GM23338 (cell line): ENCODE measurements around the gene POLE4.

Experiments
- CREB1 ChIP-seq: fragments of 250-450 bp; sonication (Bioruptor Pico); IDR thresholded peaks from 2 replicates; pipeline ENCODE4 v1.5.0; 2020; ENCODE audit warnings: low read depth, mild to moderate bottlenecking, moderate library complexity
- CTCF ChIP-seq, 2 experiments: fragments of 200-600 bp in 1 of 2; sonication (generic) in 1 of 2; conservative IDR thresholded peaks; 2 replicates each; pipeline versions ENCODE4 v1.5.1 to v1.6.1; 2016 to 2017; ENCODE audit warnings: antibody characterized with exemption in 2 of 2, low read depth in 2 of 2, mild to moderate bottlenecking in 2 of 2, moderate library complexity in 1 of 2
- EZH2 ChIP-seq: fragments of 200-600 bp; sonication (generic); IDR thresholded peaks from one replicate; pipeline ENCODE4 v1.8.0; 2017; ENCODE audit warnings: antibody characterized with exemption, mild to moderate bottlenecking, low read depth; ENCODE audit not compliant: unreplicated experiment
- EZH2phosphoT487 ChIP-seq: fragments of 200-600 bp; sonication (generic); IDR thresholded peaks from one replicate; pipeline ENCODE4 v1.8.1; 2018; ENCODE audit warnings: antibody characterized with exemption; ENCODE audit not compliant: unreplicated experiment
- JUNB ChIP-seq: IDR thresholded peaks from one replicate; pipeline ENCODE4 v1.6.1; 2016; ENCODE audit warnings: antibody characterized with exemption; ENCODE audit not compliant: unreplicated experiment
- NANOG ChIP-seq: IDR thresholded peaks from 2 replicates; pipeline ENCODE4 v1.6.1; 2016; ENCODE audit warnings: antibody characterized with exemption, borderline replicate concordance
- POLR2AphosphoS5 ChIP-seq: IDR thresholded peaks from 2 replicates; pipeline ENCODE4 v1.6.1; 2016; ENCODE audit warnings: antibody characterized with exemption, low read depth
- REST ChIP-seq: IDR thresholded peaks from one replicate; pipeline ENCODE4 v1.6.1; 2018; ENCODE audit warnings: antibody characterized with exemption; ENCODE audit not compliant: unreplicated experiment
- ZNF331 ChIP-seq: fragments of 250-450 bp; sonication (Bioruptor Pico); IDR thresholded peaks from 2 replicates; pipeline ENCODE4 v1.5.0; 2020; ENCODE audit warnings: low read depth, mild to moderate bottlenecking, moderate library complexity
- TF ChIP-seq, protein P1 (sequence below): IDR thresholded peaks from 2 replicates; pipeline ENCODE4 v1.6.1; 2016; ENCODE audit warnings: antibody characterized with exemption
- TF ChIP-seq, protein P2 (sequence below): fragments of 250-450 bp; sonication (Bioruptor Pico); IDR thresholded peaks from 2 replicates; pipeline ENCODE4 v1.5.0; 2020; ENCODE audit warnings: mild to moderate bottlenecking, moderate library complexity

- TF ChIP-seq, protein P1, sequence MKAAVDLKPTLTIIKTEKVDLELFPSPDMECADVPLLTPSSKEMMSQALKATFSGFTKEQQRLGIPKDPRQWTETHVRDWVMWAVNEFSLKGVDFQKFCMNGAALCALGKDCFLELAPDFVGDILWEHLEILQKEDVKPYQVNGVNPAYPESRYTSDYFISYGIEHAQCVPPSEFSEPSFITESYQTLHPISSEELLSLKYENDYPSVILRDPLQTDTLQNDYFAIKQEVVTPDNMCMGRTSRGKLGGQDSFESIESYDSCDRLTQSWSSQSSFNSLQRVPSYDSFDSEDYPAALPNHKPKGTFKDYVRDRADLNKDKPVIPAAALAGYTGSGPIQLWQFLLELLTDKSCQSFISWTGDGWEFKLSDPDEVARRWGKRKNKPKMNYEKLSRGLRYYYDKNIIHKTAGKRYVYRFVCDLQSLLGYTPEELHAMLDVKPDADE, result 0 out of 2 replicates have a peak, but pooled peaks have one; percentile 24
- TF ChIP-seq CTCF (conservative IDR thresholded peaks at IDR 0.05; ENCODE audit: low read depth in 2 of 2) (no peak), EZH2 (no peak), REST (no peak), JUNB (no peak), POLR2AphosphoS5 (peak; percentile 88), EZH2phosphoT487 (no peak), ZNF331 (CRISPR knock-in tag) (no peak), CREB1 (CRISPR knock-in tag) (peak; percentile 21; the same call in 1 of the 2 replicates), NANOG (no peak)
- TF ChIP-seq, protein P2, sequence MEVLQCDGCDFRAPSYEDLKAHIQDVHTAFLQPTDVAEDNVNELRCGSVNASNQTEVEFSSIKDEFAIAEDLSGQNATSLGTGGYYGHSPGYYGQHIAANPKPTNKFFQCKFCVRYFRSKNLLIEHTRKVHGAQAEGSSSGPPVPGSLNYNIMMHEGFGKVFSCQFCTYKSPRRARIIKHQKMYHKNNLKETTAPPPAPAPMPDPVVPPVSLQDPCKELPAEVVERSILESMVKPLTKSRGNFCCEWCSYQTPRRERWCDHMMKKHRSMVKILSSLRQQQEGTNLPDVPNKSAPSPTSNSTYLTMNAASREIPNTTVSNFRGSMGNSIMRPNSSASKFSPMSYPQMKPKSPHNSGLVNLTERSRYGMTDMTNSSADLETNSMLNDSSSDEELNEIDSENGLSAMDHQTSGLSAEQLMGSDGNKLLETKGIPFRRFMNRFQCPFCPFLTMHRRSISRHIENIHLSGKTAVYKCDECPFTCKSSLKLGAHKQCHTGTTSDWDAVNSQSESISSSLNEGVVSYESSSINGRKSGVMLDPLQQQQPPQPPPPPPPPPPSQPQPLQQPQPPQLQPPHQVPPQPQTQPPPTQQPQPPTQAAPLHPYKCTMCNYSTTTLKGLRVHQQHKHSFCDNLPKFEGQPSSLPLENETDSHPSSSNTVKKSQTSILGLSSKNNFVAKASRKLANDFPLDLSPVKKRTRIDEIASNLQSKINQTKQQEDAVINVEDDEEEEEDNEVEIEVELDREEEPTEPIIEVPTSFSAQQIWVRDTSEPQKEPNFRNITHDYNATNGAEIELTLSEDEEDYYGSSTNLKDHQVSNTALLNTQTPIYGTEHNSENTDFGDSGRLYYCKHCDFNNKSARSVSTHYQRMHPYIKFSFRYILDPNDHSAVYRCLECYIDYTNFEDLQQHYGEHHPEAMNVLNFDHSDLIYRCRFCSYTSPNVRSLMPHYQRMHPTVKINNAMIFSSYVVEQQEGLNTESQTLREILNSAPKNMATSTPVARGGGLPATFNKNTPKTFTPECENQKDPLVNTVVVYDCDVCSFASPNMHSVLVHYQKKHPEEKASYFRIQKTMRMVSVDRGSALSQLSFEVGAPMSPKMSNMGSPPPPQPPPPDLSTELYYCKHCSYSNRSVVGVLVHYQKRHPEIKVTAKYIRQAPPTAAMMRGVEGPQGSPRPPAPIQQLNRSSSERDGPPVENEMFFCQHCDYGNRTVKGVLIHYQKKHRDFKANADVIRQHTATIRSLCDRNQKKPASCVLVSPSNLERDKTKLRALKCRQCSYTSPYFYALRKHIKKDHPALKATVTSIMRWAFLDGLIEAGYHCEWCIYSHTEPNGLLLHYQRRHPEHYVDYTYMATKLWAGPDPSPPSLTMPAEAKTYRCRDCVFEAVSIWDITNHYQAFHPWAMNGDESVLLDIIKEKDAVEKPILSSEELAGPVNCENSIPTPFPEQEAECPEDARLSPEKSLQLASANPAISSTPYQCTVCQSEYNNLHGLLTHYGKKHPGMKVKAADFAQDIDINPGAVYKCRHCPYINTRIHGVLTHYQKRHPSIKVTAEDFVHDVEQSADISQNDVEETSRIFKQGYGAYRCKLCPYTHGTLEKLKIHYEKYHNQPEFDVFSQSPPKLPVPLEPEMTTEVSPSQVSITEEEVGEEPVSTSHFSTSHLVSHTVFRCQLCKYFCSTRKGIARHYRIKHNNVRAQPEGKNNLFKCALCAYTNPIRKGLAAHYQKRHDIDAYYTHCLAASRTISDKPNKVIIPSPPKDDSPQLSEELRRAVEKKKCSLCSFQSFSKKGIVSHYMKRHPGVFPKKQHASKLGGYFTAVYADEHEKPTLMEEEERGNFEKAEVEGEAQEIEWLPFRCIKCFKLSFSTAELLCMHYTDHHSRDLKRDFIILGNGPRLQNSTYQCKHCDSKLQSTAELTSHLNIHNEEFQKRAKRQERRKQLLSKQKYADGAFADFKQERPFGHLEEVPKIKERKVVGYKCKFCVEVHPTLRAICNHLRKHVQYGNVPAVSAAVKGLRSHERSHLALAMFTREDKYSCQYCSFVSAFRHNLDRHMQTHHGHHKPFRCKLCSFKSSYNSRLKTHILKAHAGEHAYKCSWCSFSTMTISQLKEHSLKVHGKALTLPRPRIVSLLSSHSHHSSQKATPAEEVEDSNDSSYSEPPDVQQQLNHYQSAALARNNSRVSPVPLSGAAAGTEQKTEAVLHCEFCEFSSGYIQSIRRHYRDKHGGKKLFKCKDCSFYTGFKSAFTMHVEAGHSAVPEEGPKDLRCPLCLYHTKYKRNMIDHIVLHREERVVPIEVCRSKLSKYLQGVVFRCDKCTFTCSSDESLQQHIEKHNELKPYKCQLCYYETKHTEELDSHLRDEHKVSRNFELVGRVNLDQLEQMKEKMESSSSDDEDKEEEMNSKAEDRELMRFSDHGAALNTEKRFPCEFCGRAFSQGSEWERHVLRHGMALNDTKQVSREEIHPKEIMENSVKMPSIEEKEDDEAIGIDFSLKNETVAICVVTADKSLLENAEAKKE (CRISPR knock-in tag), result no peak
Observed at GRCh38 chr2:74958274-74959105, at the start of gene POLE4.
